Measurements from ENCODE around the gene MRM3.
"Not testable (repeated sequence)": the region's sequence is repeated elsewhere in the genome, so short reads cannot be mapped to it uniquely, and the experiment has no call there.

DNA sequence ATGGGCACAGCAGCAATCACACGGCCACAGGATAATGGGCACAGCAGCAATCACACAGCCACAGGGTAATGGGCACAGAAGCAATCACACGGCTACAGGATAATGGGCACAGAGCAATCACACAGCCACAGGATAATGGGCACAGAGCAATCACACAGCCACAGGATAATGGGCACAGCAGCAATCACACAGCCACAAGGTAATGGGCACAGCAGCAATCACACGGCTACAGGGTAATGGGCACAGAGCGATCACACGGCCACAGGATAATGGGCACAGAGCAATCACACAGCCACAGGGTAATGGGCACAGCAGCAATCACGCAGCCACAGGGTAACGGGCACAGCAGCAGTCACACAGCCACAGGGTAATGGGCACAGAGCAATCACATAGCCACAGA is 32.8 kb upstream of the MRM3 start:
- not testable (repeated sequence) for TF ChIP-seq POLR2A (IDR thresholded peaks at IDR 0.05)
- TF ChIP-seq, protein P1, sequence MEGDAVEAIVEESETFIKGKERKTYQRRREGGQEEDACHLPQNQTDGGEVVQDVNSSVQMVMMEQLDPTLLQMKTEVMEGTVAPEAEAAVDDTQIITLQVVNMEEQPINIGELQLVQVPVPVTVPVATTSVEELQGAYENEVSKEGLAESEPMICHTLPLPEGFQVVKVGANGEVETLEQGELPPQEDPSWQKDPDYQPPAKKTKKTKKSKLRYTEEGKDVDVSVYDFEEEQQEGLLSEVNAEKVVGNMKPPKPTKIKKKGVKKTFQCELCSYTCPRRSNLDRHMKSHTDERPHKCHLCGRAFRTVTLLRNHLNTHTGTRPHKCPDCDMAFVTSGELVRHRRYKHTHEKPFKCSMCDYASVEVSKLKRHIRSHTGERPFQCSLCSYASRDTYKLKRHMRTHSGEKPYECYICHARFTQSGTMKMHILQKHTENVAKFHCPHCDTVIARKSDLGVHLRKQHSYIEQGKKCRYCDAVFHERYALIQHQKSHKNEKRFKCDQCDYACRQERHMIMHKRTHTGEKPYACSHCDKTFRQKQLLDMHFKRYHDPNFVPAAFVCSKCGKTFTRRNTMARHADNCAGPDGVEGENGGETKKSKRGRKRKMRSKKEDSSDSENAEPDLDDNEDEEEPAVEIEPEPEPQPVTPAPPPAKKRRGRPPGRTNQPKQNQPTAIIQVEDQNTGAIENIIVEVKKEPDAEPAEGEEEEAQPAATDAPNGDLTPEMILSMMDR (IDR thresholded peaks at IDR 0.05), result not testable (repeated sequence)
